Pancreas (tissue), 10 donors: ENCODE data around the gene DDX39A. TPM values are rescaled to one million over a fixed set of nuclear protein-coding genes. Genes with fewer than 3 reads are reported as not detected.

Experiments
- ATAC-seq, 4 donors: fragments of 200-7000 bp; cut with Tn5 transposase; one replicate each; pipeline versions ENCODE4 v1.8.0 to v1.9.1; 2020; ENCODE audit warnings: mild to moderate bottlenecking in 4 of 4, moderate library complexity in 4 of 4
- DNase-seq, 6 donors: peaks; one replicate each; pipeline ENCODE4 v3.0.0-alpha.2; 2020
- FAIRE-seq: peaks from 2 replicates; lab custom pipeline; 2012; peaks lifted over from hg19 to GRCh38; lab: Jason Lieb, UNC
- H3K27ac ChIP-seq, 4 donors: fragments of 200-600 bp; sonication (generic); 1 replicate in 3 of 4; 2 replicates in 1 of 4; pipeline versions ENCODE4 v1.5.0 to v1.8.0; 2020
- H3K27me3 ChIP-seq, 4 donors: fragments of 200-600 bp; one replicate each; pipeline ENCODE4 v1.8.0; 2021
- H3K36me3 ChIP-seq, 3 donors: fragments of 200-600 bp; sonication (generic) in 1 of 3; one replicate each; pipeline versions ENCODE4 v1.5.0 to v1.8.0; 2020 to 2021
- H3K4me1 ChIP-seq, 3 donors: fragments of 200-600 bp; one replicate each; pipeline ENCODE4 v1.8.0; 2021
- H3K4me3 ChIP-seq, 4 donors: fragments of 200-600 bp; sonication (generic) in 2 of 4; one replicate each; pipeline versions ENCODE4 v1.5.0 to v1.8.0; 2020 to 2021
- H3K9me3 ChIP-seq, 4 donors: fragments of 200-600 bp; one replicate each; pipeline ENCODE4 v1.8.0; 2021
- WGBS, 2 donors: extraction: QIAGEN DNeasy Blood & Tissue Kit; methylation state at CpG; one replicate each; pipeline ENCODE4 v1.1.7; 2013; 5-methylcytosine and 5-hydroxymethylcytosine counted together
- intact Hi-C, 3 donors: fragments of 100-400 bp; cut with DNase I; formaldehyde crosslinking; loops; one replicate each; pipeline versions ENCODE4 v1.11.1 to v1.14.2; 2022
- polyA plus RNA-seq, 2 donors: library from polyadenylated mRNA; stranded (reverse); fragments of 200-250 nt; gene quantifications; one replicate each; pipeline ENCODE4 v1.2.3, GENCODE V29; 2013
- total RNA-seq, 6 donors: library from RNA; stranded (reverse); fragmentation: NEBNext Ultra II Directional in 4 of 6; extraction: Animal tissue kit (Norgen Biotek cat#: 25700) in 4 of 6; gene quantifications; one replicate each; pipeline versions ENCODE4 v1.2.1 to v1.2.4, GENCODE V29; 2021 to 2023
- TF ChIP-seq, protein P1 (sequence below), 4 donors: fragments of 200-600 bp; sonication (generic) in 3 of 4; IDR thresholded peaks; one replicate each; pipeline versions ENCODE4 v1.5.0 to v1.8.0; 2021; ENCODE audit warnings: antibody characterized with exemption in 4 of 4
- donor health status: healthy with polysubstance abuse.
- donor health status: DM: no; HTN: no; CAD: no; lungs with moderate emphysema.
- donor health status: DM: no; HTN: no; CAD: no.
- donor health status: control.
- donor health status: control.
- donor health status: Bipolar disorder and iron deficiency.
- donor health status: DM: yes; HTN: yes; CAD: no.
- donor health status: DM: no; HTN: no; CAD: no.
- donor health status: DM: no; HTN: no; CAD: no.
- donor health status: DM: yes; HTN: yes; CAD: no.

Gene DDX39A
- total and polyA plus RNA-seq, 8 donors: 9.3 to 86.6 (median 19.6) TPM

DNA sequence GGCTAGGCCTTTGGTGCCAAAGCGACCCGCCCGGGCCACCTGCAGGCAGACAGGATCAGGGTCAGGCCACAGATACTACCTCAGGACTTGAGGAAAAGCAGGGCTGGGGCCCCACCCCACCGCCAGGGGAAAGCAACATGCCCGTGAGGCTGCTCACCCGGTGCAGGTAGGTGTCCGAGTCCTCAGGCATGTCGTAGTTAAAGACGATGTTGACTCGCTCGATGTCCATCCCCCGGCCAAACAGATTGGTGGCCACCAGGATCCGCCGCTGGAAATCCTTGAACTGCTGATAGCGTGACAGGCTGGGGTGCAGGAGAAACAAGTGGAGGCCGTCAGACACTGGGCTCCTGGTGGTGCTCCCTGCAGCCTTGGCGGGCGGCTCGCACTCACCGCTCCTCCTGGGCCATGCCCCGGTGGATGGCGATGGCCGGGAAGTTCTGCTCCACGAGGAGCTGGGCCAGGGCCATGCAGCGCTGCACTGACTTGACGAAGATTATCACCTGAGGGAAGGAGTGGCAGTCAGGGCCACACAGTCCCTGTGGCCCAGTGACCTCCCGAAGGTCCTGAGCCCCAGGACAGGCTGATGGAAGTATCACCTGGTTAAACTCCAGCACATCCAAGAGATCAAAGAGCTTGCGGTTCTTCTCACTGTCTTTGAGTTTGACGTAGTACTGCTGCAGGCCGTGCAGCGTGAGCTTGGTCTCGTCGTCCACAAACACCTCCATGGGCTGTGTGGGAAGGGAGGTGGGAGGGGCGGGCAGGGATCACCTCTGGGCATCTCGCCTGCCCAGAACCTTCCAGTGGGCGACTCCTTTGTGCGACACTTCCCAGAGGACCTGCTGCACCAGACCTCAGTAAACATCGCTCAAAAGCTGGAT lies 9.8 kb downstream of the DDX39A start:
- no peak for DNase-seq
- intact Hi-C loops: no loop called here
- H3K27me3 ChIP-seq: no peaks in the 10 kb centered on the region
- no peak overlapping the region for H3K27ac ChIP-seq
- no peak for FAIRE-seq
- TF ChIP-seq, protein P1, sequence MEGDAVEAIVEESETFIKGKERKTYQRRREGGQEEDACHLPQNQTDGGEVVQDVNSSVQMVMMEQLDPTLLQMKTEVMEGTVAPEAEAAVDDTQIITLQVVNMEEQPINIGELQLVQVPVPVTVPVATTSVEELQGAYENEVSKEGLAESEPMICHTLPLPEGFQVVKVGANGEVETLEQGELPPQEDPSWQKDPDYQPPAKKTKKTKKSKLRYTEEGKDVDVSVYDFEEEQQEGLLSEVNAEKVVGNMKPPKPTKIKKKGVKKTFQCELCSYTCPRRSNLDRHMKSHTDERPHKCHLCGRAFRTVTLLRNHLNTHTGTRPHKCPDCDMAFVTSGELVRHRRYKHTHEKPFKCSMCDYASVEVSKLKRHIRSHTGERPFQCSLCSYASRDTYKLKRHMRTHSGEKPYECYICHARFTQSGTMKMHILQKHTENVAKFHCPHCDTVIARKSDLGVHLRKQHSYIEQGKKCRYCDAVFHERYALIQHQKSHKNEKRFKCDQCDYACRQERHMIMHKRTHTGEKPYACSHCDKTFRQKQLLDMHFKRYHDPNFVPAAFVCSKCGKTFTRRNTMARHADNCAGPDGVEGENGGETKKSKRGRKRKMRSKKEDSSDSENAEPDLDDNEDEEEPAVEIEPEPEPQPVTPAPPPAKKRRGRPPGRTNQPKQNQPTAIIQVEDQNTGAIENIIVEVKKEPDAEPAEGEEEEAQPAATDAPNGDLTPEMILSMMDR (IDR thresholded peaks at IDR 0.05): no peak
- H3K4me3 ChIP-seq: no peak overlapping the region
- no peaks in the 10 kb centered on the region for H3K9me3 ChIP-seq
- H3K4me1 ChIP-seq: no peaks in the 10 kb centered on the region
- ATAC-seq: no peak
- H3K36me3 ChIP-seq: peaks cover 12 to 51% (median 37%) of the 10 kb centered on the region in 3 donors
- WGBS, 2 donors: 90 to 94% methylated on average over 38 of the region's 38 CpGs

DNA sequence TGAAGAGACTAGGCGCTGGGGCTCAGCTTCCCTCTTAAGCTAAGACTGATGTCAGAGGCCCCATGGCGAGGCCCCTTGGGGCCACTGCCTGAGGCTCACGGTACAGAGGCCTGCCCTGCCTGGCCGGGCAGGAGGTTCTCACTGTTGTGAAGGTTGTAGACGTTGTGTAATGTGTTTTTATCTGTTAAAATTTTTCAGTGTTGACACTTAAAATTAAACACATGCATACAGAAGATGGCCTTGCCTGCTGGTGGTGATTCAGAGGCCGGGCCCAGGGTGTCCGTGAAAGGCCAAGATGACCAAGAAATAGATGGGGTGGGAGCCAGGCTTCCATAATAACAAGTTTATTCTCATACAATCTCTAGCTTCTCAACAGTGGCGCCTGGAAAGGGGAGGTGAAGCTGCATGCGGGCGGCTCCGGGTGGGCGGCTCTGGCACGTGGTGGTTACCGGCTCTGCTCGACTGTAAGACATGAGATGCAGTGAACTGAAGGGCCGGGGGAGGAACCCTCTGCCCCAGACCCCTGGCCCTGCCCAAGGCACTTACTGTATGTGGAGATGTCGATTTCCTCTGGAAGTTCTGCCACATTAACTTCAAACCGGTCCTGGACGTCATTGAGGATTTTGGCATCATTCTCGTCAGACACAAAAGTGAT lies 10.5 kb downstream of the DDX39A start:
- Histone ChIP-seq H3K9me3 (no peaks in the 10 kb centered on the region), H3K4me1 (no peaks in the 10 kb centered on the region), H3K27ac (no peak overlapping the region), H3K4me3 (no peak overlapping the region), H3K36me3 (peaks cover 12 to 51% (median 37%) of the 10 kb centered on the region in 3 donors), H3K27me3 (no peaks in the 10 kb centered on the region)
- ATAC-seq (no peak), FAIRE-seq (no peak), DNase-seq (no peak)
- TF ChIP-seq, protein P1 (IDR thresholded peaks at IDR 0.05): no peak
- WGBS, 2 donors: 86% methylated on average over 20 of the region's 20 CpGs
- intact Hi-C loops: no loop called here

DNA sequence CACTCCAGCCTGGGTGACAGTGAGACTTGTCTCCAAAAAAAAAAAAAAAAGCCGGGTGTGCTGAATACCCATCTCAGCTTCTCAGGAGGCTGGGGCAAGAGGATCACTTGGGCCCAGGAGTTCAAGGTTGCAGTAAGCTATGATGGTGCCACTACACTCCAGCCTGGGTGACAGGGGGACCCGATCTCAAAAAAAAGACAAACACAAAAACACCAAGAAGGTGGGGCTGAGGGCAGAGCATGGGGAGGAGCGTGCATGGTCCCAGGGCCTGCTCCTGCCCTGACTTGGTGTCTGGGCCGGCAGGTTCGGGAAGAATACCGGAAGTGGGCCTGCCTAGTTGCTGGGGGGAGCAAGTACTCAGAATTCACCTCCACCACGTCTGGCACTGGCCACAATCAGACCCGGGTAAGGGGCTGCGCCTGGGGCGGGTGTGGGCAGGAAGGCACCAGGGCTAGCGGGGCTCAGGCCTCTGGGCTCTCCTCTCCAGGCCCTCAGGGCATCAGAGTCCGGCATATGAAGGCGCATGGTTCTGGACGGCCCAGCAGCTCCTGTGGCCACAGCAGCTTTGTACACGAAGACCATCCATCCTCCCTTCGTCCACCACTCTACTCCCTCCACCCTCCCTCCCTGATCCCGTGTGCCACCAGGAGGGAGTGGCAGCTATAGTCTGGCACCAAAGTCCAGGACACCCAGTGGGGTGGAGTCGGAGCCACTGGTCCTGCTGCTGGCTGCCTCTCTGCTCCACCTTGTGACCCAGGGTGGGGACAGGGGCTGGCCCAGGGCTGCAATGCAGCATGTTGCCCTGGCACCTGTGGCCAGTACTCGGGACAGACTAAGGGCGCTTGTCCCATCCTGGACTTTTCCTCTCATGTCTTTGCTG lies 11.3 kb downstream of the DDX39A start:
- DNase-seq: no peak
- H3K27ac ChIP-seq: no peak overlapping the region
- H3K9me3 ChIP-seq: no peaks in the 10 kb centered on the region
- peaks cover 12 to 51% (median 37%) of the 10 kb centered on the region in 3 donors for H3K36me3 ChIP-seq
- no peak overlapping the region for H3K4me3 ChIP-seq
- no peaks in the 10 kb centered on the region for H3K27me3 ChIP-seq
- H3K4me1 ChIP-seq: no peaks in the 10 kb centered on the region
- WGBS, 2 donors: 84% methylated on average over 19 to 20 of the region's 20 CpGs
- FAIRE-seq: no peak
- TF ChIP-seq, protein P1 (IDR thresholded peaks at IDR 0.05): no peak
- no peak for ATAC-seq
- intact Hi-C loops: no loop called here

DNA sequence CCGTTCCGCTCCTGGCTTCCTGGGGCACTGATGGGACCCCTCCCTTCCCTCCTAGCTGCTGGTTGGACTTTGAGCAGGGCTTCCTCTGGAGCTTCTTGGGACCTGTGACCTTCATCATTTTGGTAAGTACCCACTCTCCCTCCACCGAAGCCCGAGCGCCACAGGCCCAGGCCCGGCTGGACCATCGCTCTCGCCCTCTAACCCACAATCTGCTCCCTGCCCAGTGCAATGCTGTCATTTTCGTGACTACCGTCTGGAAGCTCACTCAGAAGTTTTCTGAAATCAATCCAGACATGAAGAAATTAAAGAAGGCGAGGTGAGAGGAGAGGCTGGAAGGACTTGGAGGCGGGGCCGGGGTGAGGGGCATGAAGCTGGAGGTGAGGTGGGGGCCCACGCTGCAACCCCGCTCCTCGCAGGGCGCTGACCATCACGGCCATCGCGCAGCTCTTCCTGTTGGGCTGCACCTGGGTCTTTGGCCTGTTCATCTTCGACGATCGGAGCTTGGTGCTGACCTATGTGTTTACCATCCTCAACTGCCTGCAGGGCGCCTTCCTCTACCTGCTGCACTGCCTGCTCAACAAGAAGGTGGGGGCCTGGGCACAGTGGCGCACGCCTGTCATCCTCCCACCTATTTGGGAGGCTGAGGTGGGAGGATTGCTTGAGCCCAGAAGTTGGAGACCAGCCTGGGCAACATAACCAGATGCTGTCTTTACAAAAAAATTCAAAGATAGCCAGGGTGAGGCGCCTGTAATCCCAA lies 12.3 kb downstream of the DDX39A start:
- Histone ChIP-seq H3K4me1 (no peaks in the 10 kb centered on the region), H3K36me3 (peaks cover 12 to 46% (median 37%) of the 10 kb centered on the region in 3 donors), H3K27ac (no peak overlapping the region), H3K4me3 (no peak overlapping the region), H3K27me3 (no peaks in the 10 kb centered on the region), H3K9me3 (no peaks in the 10 kb centered on the region)
- FAIRE-seq: no peak
- TF ChIP-seq, protein P1 (IDR thresholded peaks at IDR 0.05): no peak
- intact Hi-C loops: no loop called here
- no peak for DNase-seq
- WGBS, 2 donors: 92 to 97% methylated on average over 26 to 27 of the region's 27 CpGs
- no peak for ATAC-seq
